ENCODE measurements around the gene CCDC112.
"Not testable (repeated sequence)": the region's sequence is repeated elsewhere in the genome, so short reads cannot be mapped to it uniquely, and the experiment has no call there.

DNA sequence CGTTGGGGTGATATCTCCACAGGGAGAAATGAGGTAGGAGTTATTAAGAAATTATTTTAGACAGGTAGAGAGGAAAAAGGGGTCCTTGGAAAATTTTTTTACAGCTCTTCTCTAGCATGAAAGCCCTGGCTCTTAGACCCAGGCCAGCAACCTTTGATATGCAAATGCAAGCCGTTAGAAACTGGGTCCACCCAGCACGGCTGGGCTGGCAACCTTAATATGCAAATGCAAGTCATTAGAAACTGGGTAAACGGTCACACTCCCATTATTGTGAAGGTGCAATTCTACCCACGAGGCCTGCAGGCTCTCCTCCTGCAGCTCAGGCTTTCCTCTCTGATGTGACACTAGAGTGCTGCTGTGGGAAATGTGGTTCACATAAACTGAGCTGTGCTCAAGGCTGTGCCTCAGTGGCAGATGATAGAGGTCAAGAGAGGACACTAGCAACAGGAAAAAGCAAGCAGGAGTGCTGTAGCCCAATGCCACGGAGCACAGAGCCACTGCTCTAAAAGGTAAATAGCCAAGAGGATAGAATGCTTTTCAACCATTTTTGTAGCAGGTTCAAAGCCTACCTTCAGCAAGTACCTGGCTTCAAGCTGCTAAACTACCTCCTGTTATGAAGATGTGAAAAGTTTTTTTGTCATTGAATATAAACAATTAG, 32.3 kb upstream of the CCDC112 start:
- TF ChIP-seq, protein P1, sequence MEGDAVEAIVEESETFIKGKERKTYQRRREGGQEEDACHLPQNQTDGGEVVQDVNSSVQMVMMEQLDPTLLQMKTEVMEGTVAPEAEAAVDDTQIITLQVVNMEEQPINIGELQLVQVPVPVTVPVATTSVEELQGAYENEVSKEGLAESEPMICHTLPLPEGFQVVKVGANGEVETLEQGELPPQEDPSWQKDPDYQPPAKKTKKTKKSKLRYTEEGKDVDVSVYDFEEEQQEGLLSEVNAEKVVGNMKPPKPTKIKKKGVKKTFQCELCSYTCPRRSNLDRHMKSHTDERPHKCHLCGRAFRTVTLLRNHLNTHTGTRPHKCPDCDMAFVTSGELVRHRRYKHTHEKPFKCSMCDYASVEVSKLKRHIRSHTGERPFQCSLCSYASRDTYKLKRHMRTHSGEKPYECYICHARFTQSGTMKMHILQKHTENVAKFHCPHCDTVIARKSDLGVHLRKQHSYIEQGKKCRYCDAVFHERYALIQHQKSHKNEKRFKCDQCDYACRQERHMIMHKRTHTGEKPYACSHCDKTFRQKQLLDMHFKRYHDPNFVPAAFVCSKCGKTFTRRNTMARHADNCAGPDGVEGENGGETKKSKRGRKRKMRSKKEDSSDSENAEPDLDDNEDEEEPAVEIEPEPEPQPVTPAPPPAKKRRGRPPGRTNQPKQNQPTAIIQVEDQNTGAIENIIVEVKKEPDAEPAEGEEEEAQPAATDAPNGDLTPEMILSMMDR (conservative IDR thresholded peaks at IDR 0.05; ENCODE audit: low read length), result not testable (repeated sequence)
- not testable (repeated sequence) for TF ChIP-seq EZH2phosphoT487 (IDR thresholded peaks at IDR 0.05; ENCODE audit: borderline replicate concordance, low read depth, low read length)
